ENCODE results near the gene BCR.

Gene BCR

DNA sequence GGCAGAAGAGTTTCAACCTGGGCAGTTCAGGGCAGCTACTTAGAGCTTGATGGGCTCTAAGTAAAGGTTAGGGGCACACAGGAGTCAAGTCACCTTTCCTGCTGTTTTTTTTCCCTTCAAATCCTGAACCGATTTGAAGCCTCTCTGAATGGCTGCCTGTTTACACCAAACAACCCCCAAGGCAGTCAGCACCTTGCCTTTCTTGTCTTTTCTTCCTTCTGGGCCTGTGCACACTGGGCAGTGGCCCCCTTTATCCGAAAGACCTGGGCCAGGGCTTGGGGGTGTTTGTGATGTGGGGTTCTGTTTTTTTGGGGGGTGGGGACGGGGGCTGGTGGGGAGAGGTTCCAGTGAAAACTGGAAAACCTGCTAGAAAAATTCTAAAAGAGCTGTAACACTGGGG is 42.8 kb upstream of the BCR start:
- Mint-ChIP-seq H3K4me1 (peaks cover 9% of the 10 kb centered on the region), H3K27ac (no peak overlapping the region), H3K9me3 (no peaks in the 10 kb centered on the region), H3K27me3 (ENCODE audit: low read depth) (no peaks in the 10 kb centered on the region), H3K4me3 (no peak overlapping the region), H3K36me3 (ENCODE audit: low read depth) (no peaks in the 10 kb centered on the region)
- TF ChIP-seq, protein P1, sequence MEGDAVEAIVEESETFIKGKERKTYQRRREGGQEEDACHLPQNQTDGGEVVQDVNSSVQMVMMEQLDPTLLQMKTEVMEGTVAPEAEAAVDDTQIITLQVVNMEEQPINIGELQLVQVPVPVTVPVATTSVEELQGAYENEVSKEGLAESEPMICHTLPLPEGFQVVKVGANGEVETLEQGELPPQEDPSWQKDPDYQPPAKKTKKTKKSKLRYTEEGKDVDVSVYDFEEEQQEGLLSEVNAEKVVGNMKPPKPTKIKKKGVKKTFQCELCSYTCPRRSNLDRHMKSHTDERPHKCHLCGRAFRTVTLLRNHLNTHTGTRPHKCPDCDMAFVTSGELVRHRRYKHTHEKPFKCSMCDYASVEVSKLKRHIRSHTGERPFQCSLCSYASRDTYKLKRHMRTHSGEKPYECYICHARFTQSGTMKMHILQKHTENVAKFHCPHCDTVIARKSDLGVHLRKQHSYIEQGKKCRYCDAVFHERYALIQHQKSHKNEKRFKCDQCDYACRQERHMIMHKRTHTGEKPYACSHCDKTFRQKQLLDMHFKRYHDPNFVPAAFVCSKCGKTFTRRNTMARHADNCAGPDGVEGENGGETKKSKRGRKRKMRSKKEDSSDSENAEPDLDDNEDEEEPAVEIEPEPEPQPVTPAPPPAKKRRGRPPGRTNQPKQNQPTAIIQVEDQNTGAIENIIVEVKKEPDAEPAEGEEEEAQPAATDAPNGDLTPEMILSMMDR (IDR thresholded peaks at IDR 0.05; ENCODE audit: unreplicated experiment in 3 of 3) = no peak

DNA sequence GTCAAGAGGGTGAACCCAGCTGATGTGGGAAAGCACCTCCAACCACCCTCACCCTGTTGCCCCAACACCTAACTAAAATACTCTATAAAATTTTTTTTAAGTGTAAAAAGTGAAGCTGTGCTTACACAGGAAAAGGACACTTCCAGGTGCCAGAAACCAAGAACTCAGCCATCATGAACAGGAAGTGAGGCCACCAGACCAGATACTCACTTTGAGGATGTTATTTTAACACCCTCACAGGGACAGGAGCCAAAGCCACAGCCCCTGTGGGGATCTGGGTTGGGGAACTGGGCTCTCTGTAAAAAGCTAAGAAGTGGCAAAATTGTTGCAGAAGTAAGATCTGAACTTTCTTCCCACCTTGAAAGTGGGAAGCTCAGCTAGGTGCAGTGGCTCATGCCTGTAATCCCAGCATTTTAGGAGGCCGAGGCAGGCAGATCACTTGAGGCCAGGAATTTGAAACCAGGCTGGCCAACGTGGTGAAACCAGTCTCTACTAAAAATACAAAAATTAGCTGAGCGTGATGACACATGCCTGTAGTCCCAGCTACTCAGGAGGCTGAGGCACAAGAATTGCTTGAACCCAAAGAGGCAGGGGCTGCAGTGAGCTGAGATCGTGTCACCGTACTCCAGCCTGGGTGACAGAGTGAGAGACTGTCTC is 42.3 kb upstream of the BCR start:
- Mint-ChIP-seq H3K27ac (no peak overlapping the region), H3K4me3 (peak overlapping the region in 1 of 3 experiments; percentile 12), H3K27me3 (ENCODE audit: low read depth) (peaks cover 5% of the 10 kb centered on the region), H3K36me3 (ENCODE audit: low read depth) (no peaks in the 10 kb centered on the region), H3K9me3 (no peaks in the 10 kb centered on the region), H3K4me1 (peaks cover 9% of the 10 kb centered on the region)
- TF ChIP-seq, protein P1 (IDR thresholded peaks at IDR 0.05; ENCODE audit: unreplicated experiment in 3 of 3) = no peak

DNA sequence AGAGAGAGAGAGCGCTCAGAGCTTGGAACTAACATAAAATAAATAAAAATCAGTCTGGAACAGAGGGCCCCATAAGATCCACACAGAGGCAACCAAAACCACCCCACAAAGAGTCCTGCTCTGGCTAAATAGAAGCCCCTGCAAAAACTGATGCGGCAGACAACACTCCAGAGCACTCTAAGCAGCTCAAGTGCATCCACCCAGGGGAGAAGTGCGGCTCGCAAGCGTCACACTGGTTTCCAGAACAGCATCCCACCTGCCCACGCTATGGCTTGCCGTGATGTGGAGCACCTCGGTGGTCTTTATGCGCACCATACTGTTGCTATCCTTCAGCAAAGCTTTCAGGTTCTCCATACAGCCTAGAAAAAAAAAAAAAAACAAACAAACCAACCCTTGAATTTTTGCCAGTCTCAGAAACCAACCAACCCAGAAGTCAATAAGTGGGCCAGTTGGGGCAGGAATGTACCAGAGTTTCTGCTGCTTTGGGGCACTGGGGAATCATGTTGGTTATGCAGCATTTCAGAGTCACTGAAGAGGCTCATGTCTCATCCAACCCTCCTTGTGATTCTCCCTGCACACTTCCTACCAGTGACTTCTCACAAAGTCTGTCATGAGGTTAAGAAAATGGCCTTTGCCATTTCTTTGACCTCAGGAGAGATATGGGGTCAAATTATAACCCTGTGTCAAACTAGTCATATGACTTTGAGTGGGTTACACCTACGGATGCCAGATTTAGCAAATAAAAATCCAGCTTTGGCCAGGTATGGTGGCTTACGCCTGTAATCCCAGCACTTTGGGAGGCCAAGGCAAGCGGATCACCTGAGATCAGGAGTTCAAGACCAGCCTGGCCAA is 41.5 kb upstream of the BCR start:
- TF ChIP-seq, protein P1 (IDR thresholded peaks at IDR 0.05; ENCODE audit: unreplicated experiment in 3 of 3) = no peak
- Mint-ChIP-seq H3K4me1 (peaks cover 14% of the 10 kb centered on the region), H3K9me3 (no peaks in the 10 kb centered on the region), H3K36me3 (ENCODE audit: low read depth) (no peaks in the 10 kb centered on the region), H3K27me3 (ENCODE audit: low read depth) (peaks cover 5% of the 10 kb centered on the region), H3K27ac (no peak overlapping the region), H3K4me3 (peak overlapping the region in 1 of 3 experiments; percentile 12)

DNA sequence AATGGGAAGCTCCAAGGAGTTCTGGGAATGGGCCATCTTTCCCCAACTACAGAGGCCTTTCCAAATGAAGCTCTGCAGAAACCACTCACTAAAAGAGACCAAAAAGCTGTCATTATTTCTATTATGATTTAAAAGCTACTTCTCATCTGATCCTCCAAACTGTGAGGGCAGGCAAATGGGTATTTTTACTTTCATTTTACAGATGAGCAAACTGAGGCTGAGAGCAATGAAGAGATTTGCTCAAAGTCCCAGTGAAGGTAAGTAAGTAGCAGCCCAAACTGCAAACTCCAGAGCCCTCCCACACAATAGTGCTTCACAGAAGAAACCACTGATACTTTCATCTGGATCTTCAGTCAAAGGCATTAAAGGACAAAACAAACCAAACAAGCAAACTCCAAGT is 39.9 kb upstream of the BCR start:
- no peak overlapping the region for H3K4me3 Mint-ChIP-seq
- H3K4me1 Mint-ChIP-seq = peaks cover 19% of the 10 kb centered on the region
- no peaks in the 10 kb centered on the region for H3K36me3 Mint-ChIP-seq (ENCODE audit: low read depth)
- no peak overlapping the region for H3K27ac Mint-ChIP-seq
- H3K9me3 Mint-ChIP-seq = no peaks in the 10 kb centered on the region
- TF ChIP-seq, protein P1 (IDR thresholded peaks at IDR 0.05; ENCODE audit: unreplicated experiment in 3 of 3) = no peak
- H3K27me3 Mint-ChIP-seq (ENCODE audit: low read depth) = peaks cover 5% of the 10 kb centered on the region

DNA sequence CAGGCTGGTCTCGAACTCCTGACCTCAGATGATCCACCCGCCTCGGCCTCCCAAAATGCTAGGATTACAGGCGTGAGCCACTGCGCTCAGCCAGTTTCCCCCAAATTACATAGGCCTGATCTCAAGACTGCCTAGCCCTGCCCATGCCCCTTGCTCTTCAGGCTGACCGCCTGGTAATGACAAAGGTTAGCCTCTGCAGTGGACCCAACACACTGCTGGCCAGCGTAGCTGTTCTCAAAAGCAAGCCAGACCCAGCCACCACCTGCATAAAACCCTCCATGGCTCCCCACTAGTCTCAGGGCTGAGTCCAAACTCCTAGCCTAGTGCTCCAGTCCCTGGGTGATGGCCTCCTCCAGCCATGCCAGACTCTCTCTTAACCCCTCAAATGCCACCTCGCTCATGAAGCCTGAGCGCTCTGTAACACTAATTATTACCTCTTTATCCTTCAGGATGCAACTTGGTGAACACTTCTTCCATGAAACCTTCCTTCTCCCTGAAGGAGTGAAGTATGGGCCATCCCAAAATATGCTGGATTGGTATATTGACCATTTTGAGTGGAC is 37.7 kb upstream of the BCR start:
- H3K27ac Mint-ChIP-seq = peak overlapping the region; percentile 87 to 98 (median 96)
- peaks cover 25% of the 10 kb centered on the region for H3K4me1 Mint-ChIP-seq
- peak overlapping the region; percentile 52 to 78 (median 74) for H3K4me3 Mint-ChIP-seq
- H3K27me3 Mint-ChIP-seq (ENCODE audit: low read depth) = peaks cover 5% of the 10 kb centered on the region
- no peaks in the 10 kb centered on the region for H3K9me3 Mint-ChIP-seq
- TF ChIP-seq, protein P1 (IDR thresholded peaks at IDR 0.05; ENCODE audit: unreplicated experiment in 3 of 3) = no peak
- H3K36me3 Mint-ChIP-seq (ENCODE audit: low read depth) = no peaks in the 10 kb centered on the region
